IPS-NIHi7 (cell line): Measurements from ENCODE around the gene IBA57.

Experiments
- DNase-seq: peaks from one replicate; pipeline ENCODE4 v3.0.0; 2012; ENCODE audit warnings: mixed read lengths; ENCODE audit errors: extremely low spot score

Gene IBA57

DNA sequence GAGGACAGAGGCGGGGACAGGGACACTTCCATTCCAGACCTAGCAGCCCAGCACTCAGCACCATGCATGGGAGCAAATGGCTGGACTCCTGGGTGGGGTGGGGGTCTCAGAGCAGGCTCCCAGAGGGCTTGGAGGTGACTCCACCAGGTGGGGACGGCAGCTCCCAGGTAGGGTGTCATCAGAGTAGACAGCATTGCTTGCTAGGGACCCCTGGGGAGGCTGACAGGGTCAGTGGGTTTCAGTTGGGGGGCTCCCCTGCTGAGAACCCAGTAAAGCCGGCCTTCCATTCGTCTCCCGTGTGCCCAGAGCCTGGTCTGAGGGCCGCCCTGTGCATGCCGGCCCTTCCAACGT, 20.6 kb upstream of the IBA57 start:
- no peak for DNase-seq

DNA sequence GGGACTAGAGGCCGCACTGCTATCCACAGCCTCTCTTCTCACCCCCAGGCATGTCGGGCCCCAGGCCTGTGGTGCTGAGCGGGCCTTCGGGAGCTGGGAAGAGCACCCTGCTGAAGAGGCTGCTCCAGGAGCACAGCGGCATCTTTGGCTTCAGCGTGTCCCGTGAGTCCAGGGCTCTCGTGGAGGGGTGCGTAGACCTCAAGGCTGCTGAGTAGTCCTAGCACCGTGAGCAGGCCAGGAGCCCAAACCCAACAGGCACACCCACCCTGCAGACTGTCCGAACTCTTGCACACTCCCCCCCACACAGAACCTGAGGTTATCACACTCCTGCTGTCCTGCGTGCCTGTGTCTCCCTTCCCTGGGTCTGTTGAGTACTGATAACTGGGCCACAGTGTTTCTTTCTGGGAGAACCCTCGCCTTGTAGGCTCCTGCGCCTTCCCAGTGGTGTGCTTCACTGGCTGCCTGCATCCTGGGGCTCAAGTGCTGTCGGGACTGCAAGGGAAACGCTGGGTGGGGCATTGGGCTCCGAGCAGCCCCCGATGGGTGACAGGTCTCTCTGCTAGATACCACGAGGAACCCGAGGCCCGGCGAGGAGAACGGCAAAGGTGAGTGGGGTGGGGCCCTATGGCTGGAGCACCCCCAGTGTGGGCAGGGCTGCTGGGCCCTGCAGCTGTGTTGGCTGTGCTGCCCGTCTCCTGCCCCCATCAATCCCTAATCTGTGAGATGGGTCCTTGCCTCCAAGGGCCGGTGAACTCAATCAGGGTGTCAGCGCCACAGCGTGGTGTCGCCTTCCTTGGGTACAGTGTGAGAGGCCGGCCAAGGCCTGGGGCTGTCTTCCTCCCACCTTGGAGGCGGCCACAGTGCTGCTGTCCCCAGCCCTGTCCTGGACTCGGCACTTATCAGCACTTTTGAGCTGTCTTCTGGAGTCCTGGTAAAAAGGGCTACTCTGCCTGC, 19.9 kb upstream of the IBA57 start:
- DNase-seq: no peak

DNA sequence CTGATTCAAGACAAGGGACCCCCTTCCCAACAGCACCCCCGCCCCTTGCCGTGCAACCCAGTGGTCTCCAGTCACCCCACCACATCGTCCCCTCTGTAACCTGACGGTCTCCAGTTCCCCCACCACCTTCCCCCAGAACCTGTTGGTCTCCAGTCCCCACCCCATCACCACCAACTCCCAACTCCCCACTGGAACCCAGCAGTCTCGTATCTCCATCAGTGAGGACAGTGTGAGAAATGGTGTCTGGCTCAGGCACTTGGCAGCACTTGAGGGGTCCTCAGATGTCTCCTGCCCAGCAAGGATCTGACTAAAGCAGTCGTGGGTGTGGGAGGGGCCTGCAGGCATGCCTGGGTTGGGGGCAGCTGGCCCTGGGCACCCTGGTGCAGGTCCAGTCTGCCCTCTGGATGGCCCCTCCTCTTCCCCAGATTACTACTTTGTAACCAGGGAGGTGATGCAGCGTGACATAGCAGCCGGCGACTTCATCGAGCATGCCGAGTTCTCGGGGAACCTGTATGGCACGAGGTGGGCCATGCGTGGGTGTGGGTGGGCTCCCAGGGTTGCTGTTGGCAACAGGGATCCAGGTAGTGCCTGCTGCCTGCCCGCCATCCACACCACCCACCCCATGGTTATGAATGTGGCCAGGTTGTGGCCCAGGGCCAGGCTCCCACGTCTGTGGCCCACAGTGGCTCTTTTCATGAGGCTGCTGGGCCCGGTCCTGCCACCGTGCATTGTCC, 19.0 kb upstream of the IBA57 start:
- DNase-seq: no peak

DNA sequence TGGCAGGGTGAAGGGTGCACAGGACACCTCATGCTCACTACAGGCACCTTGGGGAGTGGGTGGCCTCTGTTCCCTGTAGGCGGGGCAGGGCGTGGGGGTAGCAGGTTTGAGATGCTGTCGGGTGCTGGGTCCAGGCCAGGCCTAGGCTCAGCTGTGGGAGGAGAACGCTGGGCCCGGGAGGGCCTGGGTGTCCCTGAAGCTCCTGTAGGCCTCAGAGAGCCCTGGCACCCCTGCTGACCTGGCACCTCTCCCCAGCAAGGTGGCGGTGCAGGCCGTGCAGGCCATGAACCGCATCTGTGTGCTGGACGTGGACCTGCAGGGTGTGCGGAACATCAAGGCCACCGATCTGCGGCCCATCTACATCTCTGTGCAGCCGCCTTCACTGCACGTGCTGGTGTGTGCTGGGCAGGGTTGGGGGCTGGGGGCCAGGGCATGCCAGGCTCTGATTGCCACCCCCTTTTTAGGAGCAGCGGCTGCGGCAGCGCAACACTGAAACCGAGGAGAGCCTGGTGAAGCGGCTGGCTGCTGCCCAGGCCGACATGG, 18.4 kb upstream of the IBA57 start:
- no peak for DNase-seq

DNA sequence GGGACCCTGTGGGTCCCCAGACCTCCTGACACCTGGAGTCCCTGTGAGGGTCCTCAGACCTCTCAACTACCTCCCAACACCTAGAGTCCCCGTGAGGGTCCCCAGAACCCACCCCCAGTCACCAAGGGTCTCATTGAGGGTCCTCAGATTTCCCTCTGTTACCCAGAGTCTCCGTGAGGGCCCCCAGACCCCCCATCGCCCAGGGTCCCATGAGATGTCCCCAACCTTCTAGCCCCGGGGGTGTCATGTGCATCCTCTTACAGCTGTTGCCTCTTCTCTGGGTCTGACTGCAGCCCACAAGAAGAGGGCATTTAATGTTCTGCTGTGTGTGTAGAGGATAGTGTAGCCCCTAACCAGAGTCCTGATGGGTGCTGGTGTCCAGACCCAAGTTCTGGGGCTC, 17.8 kb upstream of the IBA57 start:
- DNase-seq: no peak

DNA sequence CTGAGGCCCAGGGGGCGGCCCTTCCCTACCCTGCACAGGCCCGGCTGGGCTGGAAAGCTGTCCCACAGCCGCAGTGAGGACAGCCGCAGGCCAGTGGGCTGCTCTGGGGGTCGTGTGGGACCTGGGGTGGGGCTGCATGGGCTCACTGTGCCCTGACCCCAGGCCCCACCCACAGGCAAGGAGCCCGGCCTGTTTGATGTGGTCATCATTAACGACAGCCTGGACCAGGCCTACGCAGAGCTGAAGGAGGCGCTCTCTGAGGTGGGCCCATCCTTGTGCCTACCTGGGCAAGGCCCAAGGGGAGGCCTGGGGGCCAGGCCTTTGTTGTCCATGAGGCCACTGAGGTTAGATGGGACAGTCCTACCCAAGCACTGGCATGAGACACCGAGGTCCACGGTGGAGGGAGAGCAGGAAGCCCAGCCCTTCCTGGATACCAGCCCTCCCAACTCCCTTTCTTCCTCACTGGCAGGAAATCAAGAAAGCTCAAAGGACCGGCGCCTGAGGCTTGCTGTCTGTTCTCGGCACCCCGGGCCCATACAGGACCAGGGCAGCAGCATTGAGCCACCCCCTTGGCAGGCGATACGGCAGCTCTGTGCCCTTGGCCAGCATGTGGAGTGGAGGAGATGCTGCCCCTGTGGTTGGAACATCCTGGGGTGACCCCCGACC, 17.3 kb upstream of the IBA57 start:
- DNase-seq: no peak

DNA sequence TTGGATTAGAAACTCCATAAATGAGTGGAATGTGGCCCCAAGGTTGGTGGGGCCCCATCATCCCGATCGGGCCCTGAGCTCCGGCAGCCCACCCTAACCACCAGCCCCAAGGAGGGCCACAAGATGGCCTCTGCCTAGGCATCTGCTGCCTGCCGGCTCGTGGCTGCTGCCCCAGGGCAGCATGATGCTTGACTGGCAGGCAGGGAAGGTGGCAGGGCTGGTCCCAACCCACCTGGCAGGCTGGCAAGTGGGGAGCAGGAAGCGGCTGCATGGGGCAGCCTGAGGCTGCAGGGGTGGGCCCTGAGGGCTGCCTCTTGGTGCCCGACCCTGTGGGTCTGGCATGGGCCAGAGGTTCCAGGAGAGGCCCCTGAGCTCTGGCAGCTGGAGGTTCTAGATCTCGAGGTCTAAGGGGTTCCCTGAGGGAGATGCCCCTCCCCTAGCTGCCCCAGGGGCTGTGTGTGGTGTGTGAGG, 16.6 kb upstream of the IBA57 start:
- no peak for DNase-seq

DNA sequence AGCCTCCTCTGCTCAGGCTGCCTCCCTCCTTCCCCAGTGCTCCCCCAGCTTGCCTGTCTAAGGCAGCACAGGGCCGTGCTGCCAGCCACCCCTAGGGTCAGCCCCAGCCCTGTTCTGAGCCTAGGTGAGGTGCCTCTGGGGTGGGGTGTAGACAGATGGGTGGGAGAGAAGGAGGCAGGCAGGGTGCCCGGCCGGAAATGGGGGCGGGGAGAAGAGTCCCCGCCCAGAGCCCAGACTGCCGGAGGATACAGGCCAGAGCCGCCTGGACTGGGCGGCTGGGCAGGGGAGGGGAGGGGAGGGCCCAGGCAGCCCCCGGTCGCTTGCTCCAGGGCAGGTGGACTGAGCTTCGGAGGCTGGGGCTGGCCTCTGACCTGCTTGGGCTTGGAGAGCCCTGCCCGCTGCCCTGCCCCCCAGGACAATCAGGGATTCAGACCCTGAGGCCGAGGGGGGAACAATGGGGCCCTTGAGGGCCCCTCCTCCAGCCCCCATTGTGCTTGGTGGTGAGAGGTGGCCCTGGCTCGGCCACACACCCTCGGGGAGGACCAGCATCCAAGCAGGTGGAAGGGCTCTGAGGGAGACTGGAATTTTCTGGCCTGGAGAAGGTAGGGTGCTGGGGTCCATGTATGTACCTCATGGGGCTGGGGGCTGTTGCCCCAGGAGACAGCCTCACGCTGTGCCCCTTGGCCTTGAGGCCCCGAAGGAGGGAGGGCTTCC, 16.0 kb upstream of the IBA57 start, which contains the start of gene GJC2:
Gene GJC2 (plus strand): TSS at position 525 of the 714 bp plus-strand sequence. CDS start 7,829 bp downstream, outside the sequence.
- peak; percentile 72 for DNase-seq

DNA sequence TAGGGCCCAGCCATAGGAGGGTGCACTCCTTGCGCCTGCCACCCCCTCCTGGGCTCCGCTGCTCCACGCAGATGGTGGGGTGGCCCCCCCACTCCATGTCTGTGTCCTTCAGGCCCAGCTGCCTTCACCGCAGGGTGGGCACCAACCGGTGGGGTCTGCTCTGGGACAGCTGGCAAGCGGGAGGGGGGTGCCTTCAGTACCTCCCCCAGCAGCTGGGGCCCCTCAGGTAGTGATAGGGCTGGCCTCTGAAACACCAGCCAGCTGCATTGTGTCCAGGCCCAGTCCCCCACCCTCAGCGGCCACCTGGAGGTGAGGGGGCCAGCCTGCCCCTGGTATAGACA, 15.5 kb upstream of the IBA57 start:
- DNase-seq: no peak

DNA sequence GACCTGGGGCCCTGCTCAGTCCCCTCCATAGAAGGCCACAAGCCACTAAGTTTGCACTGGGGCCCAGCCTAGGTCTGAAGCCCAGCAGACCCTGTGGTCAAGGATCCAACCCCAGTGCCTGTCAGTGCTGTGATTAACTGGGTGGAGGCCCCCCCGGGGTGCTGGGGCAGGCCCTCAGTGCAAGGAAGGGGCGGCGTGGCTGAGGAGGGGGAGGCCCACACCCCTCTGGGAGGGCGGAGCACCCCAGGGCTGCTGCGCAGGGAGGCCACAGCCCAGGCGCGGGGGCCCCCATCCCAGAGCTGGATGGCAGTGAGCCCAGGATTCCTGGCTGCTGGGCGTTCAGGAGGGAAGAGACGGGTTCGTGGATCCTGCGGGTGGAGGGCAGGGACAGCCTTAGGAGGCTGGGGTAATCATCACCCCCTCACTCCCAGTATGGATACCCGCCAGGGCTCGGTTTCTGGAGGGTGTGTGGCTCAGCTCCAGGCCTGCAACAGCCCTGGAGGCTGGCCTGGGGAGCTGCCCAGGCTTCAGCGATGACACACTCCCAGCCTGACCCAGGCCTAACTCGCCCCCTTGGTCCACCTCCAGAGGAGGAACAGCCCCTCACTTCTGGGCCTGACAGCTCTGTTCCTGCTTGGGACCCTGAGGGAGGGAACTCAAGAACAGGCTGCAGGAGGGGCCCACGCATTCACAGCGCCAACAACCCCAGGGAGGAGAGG, 15.0 kb upstream of the IBA57 start:
- no peak for DNase-seq

DNA sequence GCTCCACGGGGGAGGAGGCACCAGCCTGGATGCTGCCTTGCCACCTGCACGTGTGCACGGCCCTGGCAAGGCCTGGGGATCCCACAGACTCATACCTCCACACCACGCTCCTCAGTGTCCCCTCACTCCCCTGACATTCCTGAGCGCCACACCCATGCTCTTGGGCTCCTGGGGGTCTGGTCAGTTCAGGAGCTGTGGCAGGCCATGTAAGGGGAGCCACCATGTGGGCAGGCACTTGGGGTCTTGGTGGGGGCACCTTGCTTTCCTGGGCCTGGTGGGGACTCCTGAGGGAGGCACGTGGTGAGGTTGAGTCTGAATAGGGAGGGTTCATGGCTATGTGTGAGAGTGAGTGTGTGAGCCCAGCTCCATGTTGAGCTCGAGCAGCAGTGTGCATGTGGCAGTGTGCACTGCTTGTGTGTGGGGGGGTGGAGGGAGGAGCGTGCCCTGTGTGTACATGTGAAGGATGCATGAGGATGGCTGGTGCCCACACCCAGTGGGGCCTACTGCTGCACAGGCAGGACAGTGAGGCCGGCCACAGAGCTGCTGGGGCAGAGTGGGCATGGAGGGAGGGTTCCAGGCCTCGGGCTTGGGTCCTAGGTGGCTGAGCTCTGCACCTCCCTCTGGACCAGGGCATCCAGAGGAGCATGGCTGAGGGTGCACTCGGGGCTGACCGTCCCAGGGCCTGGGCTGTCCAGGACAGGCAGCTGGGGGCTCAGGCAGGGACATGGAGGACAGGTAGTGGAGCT, 14.3 kb upstream of the IBA57 start:
- DNase-seq: no peak

DNA sequence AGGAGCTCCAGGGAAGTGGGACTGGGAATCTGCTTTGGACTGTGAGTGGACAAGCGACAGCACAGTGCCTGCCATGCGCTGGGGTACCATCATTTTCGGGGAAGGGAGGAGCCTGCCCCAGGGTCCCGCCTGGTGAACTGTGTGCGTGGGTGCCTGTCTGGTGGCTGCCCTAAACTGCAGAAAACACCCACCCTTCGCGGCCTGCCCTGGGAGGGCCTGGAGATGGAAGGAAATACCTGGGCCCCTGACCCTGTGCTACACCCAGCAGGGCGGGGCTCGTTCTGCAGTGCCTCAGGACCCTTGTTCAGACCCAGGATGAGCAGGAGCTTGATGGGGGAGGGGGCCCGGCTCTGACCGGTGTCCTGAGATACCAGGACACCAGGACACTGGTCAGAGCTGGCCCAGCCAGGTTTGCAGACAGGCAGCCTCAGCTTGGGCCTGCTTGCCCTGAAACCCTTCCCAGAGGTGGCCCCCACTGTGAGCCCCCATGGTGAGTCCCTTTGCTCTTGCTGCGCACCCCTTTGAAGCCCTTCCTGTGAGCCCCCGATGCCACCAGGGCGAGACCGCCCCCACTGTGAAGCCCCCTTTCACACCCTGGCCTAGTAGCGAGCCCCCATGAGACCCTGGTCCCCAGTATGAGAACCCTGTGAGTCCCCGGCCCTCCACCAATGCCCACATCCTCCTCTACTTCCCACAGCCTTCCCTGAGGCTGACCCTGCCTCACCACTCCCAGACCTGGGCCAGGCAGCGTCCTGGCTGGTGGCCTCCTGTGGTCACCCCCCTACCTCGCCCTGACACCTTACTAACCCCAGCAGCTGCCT, 13.3 kb upstream of the IBA57 start:
- DNase-seq: no peak

DNA sequence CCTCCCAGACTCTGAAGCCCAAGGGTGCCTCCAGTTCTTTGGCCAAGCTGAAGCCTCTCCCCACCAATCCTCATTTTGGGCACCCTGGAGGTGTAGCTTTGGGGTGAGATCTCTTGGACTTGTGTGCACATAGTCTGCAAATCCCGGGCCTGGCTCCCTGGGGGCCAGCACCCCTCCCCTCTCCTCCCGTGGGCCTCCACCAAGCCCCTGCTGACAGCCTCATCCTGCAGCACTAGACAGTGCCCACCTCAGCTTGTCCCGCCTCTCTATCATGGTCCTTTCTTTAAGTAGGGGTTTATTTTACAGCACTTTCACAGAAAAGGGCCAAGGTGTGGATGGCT, 12.7 kb upstream of the IBA57 start:
- no peak for DNase-seq

DNA sequence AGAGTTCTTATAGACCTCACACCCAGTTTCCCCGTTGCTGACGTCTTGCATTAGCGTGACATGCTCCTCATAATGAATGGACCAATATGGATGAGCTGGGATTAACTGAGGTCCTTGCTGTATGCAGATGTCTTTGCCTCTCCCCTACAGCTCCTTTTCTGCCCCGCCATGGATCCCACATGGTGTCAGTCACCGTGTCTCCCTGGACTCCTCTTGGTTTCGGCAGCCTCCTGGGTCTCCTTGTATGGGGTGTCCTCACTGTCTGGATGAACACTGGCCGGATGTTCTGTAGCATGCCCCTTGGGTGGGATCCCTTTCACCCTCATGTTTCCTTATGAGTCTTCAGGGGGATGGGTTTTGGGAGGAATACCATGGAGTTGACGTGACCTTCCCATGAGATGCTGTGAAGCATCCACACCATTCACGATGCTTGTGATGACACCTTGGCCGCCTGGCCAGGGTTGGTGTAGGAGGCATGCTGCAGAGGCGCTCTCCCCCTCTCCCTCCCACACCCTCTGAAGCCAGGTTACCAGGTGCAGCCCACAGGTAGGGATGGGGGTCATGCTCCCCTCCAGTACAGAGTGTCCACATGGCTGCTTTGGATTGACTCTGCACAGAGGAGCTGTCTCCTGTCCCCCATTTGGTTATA, 11.5 kb upstream of the IBA57 start:
- DNase-seq: no peak

DNA sequence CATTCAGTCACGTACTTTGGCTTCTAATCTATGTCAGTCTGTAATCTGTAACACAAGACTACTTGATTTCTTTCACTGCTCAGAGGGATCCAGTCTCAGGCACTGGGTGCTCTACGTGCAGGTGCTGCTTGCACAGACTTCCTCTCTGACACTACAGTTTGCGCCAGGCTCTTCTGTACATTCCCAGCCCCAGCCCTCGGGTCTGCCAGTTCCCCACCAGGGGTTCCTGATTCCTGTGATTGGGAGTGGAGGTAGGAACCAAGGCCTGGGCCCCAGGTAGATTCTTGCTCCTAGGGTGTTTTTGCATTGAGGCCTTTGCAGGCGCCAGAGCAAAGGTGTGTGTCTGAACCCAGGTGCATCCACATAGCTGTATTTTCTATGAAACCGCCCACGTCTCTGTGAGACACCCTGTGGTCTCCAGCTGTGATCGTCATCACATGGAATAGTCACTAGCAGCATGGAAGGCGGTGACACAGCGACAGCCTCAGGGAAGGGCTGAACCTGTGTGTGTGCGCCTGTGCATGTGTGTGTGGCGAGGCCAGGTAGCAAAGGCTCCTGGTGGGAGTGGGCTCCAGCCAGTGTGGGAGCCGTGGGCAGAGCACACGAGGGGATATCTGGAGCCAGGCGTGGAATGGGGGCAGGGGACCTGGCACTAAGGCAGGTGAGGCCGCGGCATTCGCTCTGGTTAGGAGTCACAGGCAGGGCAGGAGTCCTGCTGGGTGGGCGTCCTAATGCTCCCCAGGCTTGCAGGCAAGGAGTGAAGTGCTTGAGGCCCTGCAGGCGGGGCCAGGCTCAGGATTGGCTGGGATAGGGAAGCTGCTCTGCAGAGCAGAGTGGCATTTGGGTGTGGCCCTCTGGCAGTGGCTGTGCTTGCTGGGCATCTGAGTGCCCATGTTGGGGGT, 10.7 kb upstream of the IBA57 start:
- DNase-seq: no peak

DNA sequence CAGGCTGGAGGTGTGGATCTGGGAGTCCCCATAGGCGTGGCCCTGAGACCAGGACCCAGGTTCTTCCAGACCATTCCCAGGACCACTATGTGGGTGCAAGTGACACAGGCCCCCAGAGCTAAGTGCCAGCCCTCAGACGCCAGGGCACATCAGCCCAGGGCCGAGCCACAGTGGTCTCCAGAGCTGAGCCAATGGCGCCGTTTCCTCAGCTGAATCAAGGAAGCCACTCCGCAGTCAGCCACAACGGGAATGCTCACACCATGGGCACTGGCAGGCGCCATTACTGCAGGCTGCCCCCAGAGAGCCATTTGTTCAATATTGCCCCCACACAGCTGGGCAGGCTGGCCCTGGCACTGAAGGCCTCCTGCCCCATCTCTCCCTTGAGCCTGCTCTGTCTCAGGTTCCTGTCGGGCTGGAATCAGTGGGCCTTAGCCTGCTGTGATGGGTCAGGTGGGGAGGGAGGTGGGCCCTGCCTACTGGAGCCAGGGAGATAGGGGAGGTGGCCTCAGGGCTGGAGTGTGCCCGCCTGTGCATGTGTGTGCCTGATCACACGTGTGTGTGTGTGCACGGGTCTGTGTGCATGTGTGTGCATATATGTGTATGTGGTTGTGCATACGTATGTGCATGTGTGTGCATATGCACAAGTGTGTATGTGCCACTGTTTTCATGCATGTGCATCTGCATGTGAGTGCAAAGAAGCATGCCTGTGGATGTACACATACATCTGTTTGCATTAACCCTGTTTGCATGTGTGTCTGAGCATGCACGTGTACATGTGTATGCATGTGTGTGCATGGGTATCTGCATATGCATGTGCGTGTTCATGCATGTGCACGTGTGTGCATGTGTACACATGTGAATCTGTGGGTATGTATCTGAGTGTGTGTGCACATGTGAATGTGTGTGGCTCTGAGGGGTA, 9.7 kb upstream of the IBA57 start:
- DNase-seq: no peak

DNA sequence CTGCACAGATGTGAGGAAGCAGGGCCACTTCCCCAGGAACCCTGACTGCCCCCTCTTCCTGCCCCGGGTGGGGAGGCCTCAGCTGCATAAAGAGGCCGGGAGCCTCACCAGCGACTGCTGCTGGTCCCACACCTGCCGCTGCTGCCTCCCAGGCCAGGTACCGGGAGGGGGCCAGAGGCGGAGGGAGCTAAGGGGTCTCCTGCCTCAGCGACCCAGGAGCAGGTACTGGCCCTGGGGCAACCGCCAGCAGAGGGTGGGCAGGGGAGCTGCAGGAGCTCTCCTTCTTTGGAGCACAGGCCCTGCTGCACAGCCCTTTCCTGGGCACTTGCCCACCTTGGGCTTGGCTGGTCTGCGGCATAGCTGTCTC, 9.1 kb upstream of the IBA57 start:
- no peak for DNase-seq
